Activated T-helper 1 cell treated with anti-CD3 and anti-CD28 coated beads, Interleukin-12 subunit alpha, Interleukin-12 subunit beta, Interleukin-2, Interleukin-4 antibody, amounts not matched to agents 30 ng/mL and 10 ng/mL and 1 ng/mL, durations not matched to agents 14 hours and 24 hours and 36 hours (primary cell): Measurements from ENCODE around the gene DMWD. TPM values are rescaled to one million over a fixed set of nuclear protein-coding genes. Genes with fewer than 3 reads are reported as not detected.

Experiments
- DNase-seq: peaks from one replicate; pipeline ENCODE4 v3.0.0; 2021; ENCODE audit warnings: low spot score
- H3K27ac Mint-ChIP-seq: one replicate; pipeline ENCODE4 v1.8.0; 2021; ENCODE audit warnings: mild to moderate bottlenecking, mixed read lengths
- H3K27me3 Mint-ChIP-seq: one replicate; pipeline ENCODE4 v1.8.0; 2022; ENCODE audit warnings: mild to moderate bottlenecking, moderate library complexity, mixed read lengths; ENCODE audit not compliant: insufficient read depth
- H3K36me3 Mint-ChIP-seq: one replicate; pipeline ENCODE4 v1.8.0; 2021; ENCODE audit warnings: low read depth, mixed read lengths
- H3K4me1 Mint-ChIP-seq: one replicate; pipeline ENCODE4 v1.8.0; 2021; ENCODE audit warnings: low read depth, mixed read lengths
- H3K4me3 Mint-ChIP-seq: one replicate; pipeline ENCODE4 v1.8.0; 2021; ENCODE audit warnings: mild to moderate bottlenecking, moderate library complexity, mixed read lengths
- H3K9me3 Mint-ChIP-seq: one replicate; pipeline ENCODE4 v1.8.0; 2021; ENCODE audit warnings: mixed read lengths
- intact Hi-C: fragments of 100-400 bp; cut with micrococcal nuclease; formaldehyde crosslinking; loops from one replicate; pipeline ENCODE4 v1.15.1; 2024
- total RNA-seq: library from RNA; stranded (reverse); gene quantifications from 2 replicates; pipeline ENCODE4 v1.2.3, GENCODE V29; 2022

The DMWD gene
- total RNA-seq, 1 donor from 2014 or later = 50.0 TPM

- intact Hi-C loops = no loop called here
- H3K4me1 Mint-ChIP-seq = peaks cover 16% of the 10 kb centered on the region
- H3K4me3 Mint-ChIP-seq = no peak overlapping the region
- no peaks in the 10 kb centered on the region for H3K9me3 Mint-ChIP-seq
- DNase-seq = no peak
- H3K36me3 Mint-ChIP-seq = peaks cover 8% of the 10 kb centered on the region
- H3K27ac Mint-ChIP-seq = no peak overlapping the region
- H3K27me3 Mint-ChIP-seq = peaks cover 20% of the 10 kb centered on the region
These were observed 12.0 kb downstream of the DMWD start for GRCh38 chr19:45780448-45781213.

GRCh38 chr19:45780146-45780447 lies 12.5 kb downstream of the DMWD start:
- Mint-ChIP-seq H3K4me3 (no peak overlapping the region), H3K27ac (no peak overlapping the region), H3K9me3 (no peaks in the 10 kb centered on the region), H3K36me3 (peaks cover 6% of the 10 kb centered on the region), H3K27me3 (peaks cover 20% of the 10 kb centered on the region), H3K4me1 (peaks cover 16% of the 10 kb centered on the region)
- intact Hi-C loops = no loop called here
- DNase-seq = no peak

GRCh38 chr19:45779231-45780145 lies 13.2 kb downstream of the DMWD start:
- Mint-ChIP-seq H3K36me3 (peaks cover 6% of the 10 kb centered on the region), H3K27me3 (peaks cover 20% of the 10 kb centered on the region), H3K4me1 (peaks cover 16% of the 10 kb centered on the region), H3K9me3 (no peaks in the 10 kb centered on the region), H3K4me3 (peak overlapping the region; percentile 71), H3K27ac (peak overlapping the region; percentile 24)
- intact Hi-C loops = loop anchor here (1.0 to 5.0 kb wide), 6 partner anchors 9 to 238 kb away; partner anchors contain the start of gene CCDC61
- peak; percentile 83 for DNase-seq

GRCh38 chr19:45778010-45778661 lies 14.5 kb downstream of the DMWD start:
- H3K27ac Mint-ChIP-seq = no peak overlapping the region
- H3K4me1 Mint-ChIP-seq = peaks cover 16% of the 10 kb centered on the region
- H3K27me3 Mint-ChIP-seq = peaks cover 16% of the 10 kb centered on the region
- no peaks in the 10 kb centered on the region for H3K9me3 Mint-ChIP-seq
- intact Hi-C loops = loop anchor here (5.0 kb wide), 1 partner anchor 239 kb away; no protein-coding TSS in a partner anchor
- DNase-seq = no peak
- no peak overlapping the region for H3K4me3 Mint-ChIP-seq
- peaks cover 5% of the 10 kb centered on the region for H3K36me3 Mint-ChIP-seq

- peaks cover 16% of the 10 kb centered on the region for H3K27me3 Mint-ChIP-seq
- peaks cover 5% of the 10 kb centered on the region for H3K36me3 Mint-ChIP-seq
- no peak overlapping the region for H3K27ac Mint-ChIP-seq
- no peaks in the 10 kb centered on the region for H3K9me3 Mint-ChIP-seq
- DNase-seq = no peak
- peaks cover 16% of the 10 kb centered on the region for H3K4me1 Mint-ChIP-seq
- intact Hi-C loops = loop anchor here (5.0 kb wide), 1 partner anchor 240 kb away; no protein-coding TSS in a partner anchor
- H3K4me3 Mint-ChIP-seq = no peak overlapping the region
These were observed 15.2 kb downstream of the DMWD start for GRCh38 chr19:45777395-45777961.

- Mint-ChIP-seq H3K4me3 (no peak overlapping the region), H3K4me1 (peaks cover 15% of the 10 kb centered on the region), H3K27ac (no peak overlapping the region), H3K27me3 (peaks cover 15% of the 10 kb centered on the region), H3K36me3 (peaks cover 8% of the 10 kb centered on the region), H3K9me3 (no peaks in the 10 kb centered on the region)
- no peak for DNase-seq
- intact Hi-C loops = loop anchor here (5.0 kb wide), 1 partner anchor 243 kb away; no protein-coding TSS in a partner anchor
These were observed 17.9 kb downstream of the DMWD start for GRCh38 chr19:45774765-45775164.

- intact Hi-C loops = no loop called here
- peaks cover 10% of the 10 kb centered on the region for H3K4me1 Mint-ChIP-seq
- no peak overlapping the region for H3K4me3 Mint-ChIP-seq
- H3K9me3 Mint-ChIP-seq = no peaks in the 10 kb centered on the region
- peaks cover 13% of the 10 kb centered on the region for H3K27me3 Mint-ChIP-seq
- peaks cover 3% of the 10 kb centered on the region for H3K36me3 Mint-ChIP-seq
- DNase-seq = no peak
- H3K27ac Mint-ChIP-seq = no peak overlapping the region
These were observed 19.3 kb downstream of the DMWD start for GRCh38 chr19:45773384-45773783.

- Mint-ChIP-seq H3K27me3 (peaks cover 13% of the 10 kb centered on the region), H3K4me1 (peaks cover 9% of the 10 kb centered on the region), H3K9me3 (no peaks in the 10 kb centered on the region), H3K4me3 (no peak overlapping the region), H3K36me3 (peaks cover 3% of the 10 kb centered on the region), H3K27ac (no peak overlapping the region)
- intact Hi-C loops = no loop called here
- no peak for DNase-seq
These were observed 19.7 kb downstream of the DMWD start for GRCh38 chr19:45772912-45773311.

- no peak for DNase-seq
- Mint-ChIP-seq H3K9me3 (no peaks in the 10 kb centered on the region), H3K27me3 (peaks cover 16% of the 10 kb centered on the region), H3K27ac (no peak overlapping the region), H3K4me1 (peaks cover 9% of the 10 kb centered on the region), H3K36me3 (peaks cover 3% of the 10 kb centered on the region), H3K4me3 (no peak overlapping the region)
- intact Hi-C loops = no loop called here
These were observed 20.4 kb downstream of the DMWD start for GRCh38 chr19:45772130-45772840.

- H3K9me3 Mint-ChIP-seq = no peaks in the 10 kb centered on the region
- DNase-seq = no peak
- H3K27me3 Mint-ChIP-seq = peaks cover 15% of the 10 kb centered on the region
- intact Hi-C loops = no loop called here
- peak overlapping the region; percentile 58 for H3K4me3 Mint-ChIP-seq
- peaks cover 3% of the 10 kb centered on the region for H3K36me3 Mint-ChIP-seq
- no peak overlapping the region for H3K27ac Mint-ChIP-seq
- H3K4me1 Mint-ChIP-seq = peaks cover 9% of the 10 kb centered on the region
These were observed 21.2 kb downstream of the DMWD start for GRCh38 chr19:45771311-45771933.

GRCh38 chr19:45770192-45771101 lies 22.2 kb downstream of the DMWD start:
- peak; percentile 85 for DNase-seq
- intact Hi-C loops = loop anchor here (1.0 kb wide), 6 partner anchors 9 to 113 kb away; partner anchors contain the start of gene SYMPK
- H3K9me3 Mint-ChIP-seq = no peaks in the 10 kb centered on the region
- H3K27ac Mint-ChIP-seq = no peak overlapping the region
- H3K36me3 Mint-ChIP-seq = peaks cover 3% of the 10 kb centered on the region
- H3K27me3 Mint-ChIP-seq = peaks cover 20% of the 10 kb centered on the region
- peak overlapping the region; percentile 88 for H3K4me3 Mint-ChIP-seq
- H3K4me1 Mint-ChIP-seq = peaks cover 9% of the 10 kb centered on the region
